Caco-2 (cell line): Measurements from ENCODE around the gene WRAP73. TPM values are rescaled to one million over a fixed set of nuclear protein-coding genes. Genes with fewer than 3 reads are reported as not detected.
A peak's percentile ranks its signal among the peaks of the same experiment; 100 is the strongest.

Source experiments
- BruUV-seq: library from RNA; stranded (reverse); fragments of 400-500 nt; replicated peaks from 2 replicates; lab custom pipeline; 2021; lab: Mats Ljungman, UMichigan
- CTCF ChIA-PET: fragments of 300-600 bp; sonication (Branson Sonifier 250); formaldehyde crosslinking; loops from one replicate; lab custom pipeline; 2022; ENCODE audit warnings: antibody characterized with exemption; lab: Charles Lee
- POLR2A ChIA-PET: fragments of 300-600 bp; sonication (Branson Sonifier 250); formaldehyde crosslinking; loops from one replicate; lab custom pipeline; 2022; ENCODE audit warnings: antibody characterized with exemption; lab: Charles Lee
- DNase-seq, 2 experiments: peaks; one replicate each; pipeline versions ENCODE4 v3.0.0 to v3.0.0-alpha.2; 2020 to 2022
- H3K27me3 ChIP-seq: replicated peaks from 2 replicates; pipeline ENCODE4 v1.6.0; 2011; ENCODE audit warnings: low read length; ENCODE audit not compliant: control insufficient read depth, insufficient read depth
- H3K36me3 ChIP-seq: 2 replicates; pipeline ENCODE4 v1.5.1; 2011; ENCODE audit warnings: low read length; ENCODE audit not compliant: control insufficient read depth, insufficient read depth
- H3K4me1 ChIP-seq: fragments of 250-450 bp; sonication (Bioruptor Pico); 2 replicates; pipeline ENCODE4 v1.5.1; 2020; ENCODE audit warnings: mild to moderate bottlenecking
- H3K4me3 ChIP-seq: 2 replicates; pipeline ENCODE4 v1.5.1; 2011; ENCODE audit warnings: low read depth, mild to moderate bottlenecking, control low read depth, low read length
- H3K9me3 ChIP-seq: fragments of 250-450 bp; sonication (Bioruptor Pico); 2 replicates; pipeline ENCODE4 v1.5.1; 2020; ENCODE audit warnings: mild to moderate bottlenecking, moderate library complexity
- H3K27ac Mint-ChIP-seq: one replicate; pipeline ENCODE4 v1.8.0; 2022; ENCODE audit warnings: mixed read lengths; ENCODE audit not compliant: unreplicated experiment
- H3K27me3 Mint-ChIP-seq: one replicate; pipeline ENCODE4 v1.8.0; 2022; ENCODE audit warnings: mixed read lengths; ENCODE audit not compliant: insufficient read depth, unreplicated experiment
- H3K36me3 Mint-ChIP-seq: one replicate; pipeline ENCODE4 v1.8.0; 2022; ENCODE audit warnings: mild to moderate bottlenecking, mixed read lengths; ENCODE audit not compliant: insufficient read depth, unreplicated experiment
- H3K4me1 Mint-ChIP-seq: one replicate; pipeline ENCODE4 v1.8.0; 2022; ENCODE audit warnings: low read depth, mixed read lengths; ENCODE audit not compliant: unreplicated experiment
- H3K4me3 Mint-ChIP-seq: one replicate; pipeline ENCODE4 v1.8.0; 2022; ENCODE audit warnings: mild to moderate bottlenecking, moderate library complexity, mixed read lengths; ENCODE audit not compliant: unreplicated experiment
- H3K9me3 Mint-ChIP-seq: one replicate; pipeline ENCODE4 v1.8.0; 2022; ENCODE audit warnings: mixed read lengths; ENCODE audit not compliant: unreplicated experiment
- CTCF ChIP-seq, 2 experiments: fragments of 200-600 bp in 1 of 2; IDR thresholded peaks; 1 replicate in 1 of 2; 2 replicates in 1 of 2; pipeline versions ENCODE4 v1.5.1 to v1.8.0; 2011 to 2022; ENCODE audit warnings: antibody characterized with exemption in 1 of 2, control low read depth in 1 of 2, inconsistent platforms in 1 of 2, low read depth in 1 of 2, low read length in 1 of 2, mild to moderate bottlenecking in 1 of 2, moderate library complexity in 1 of 2; ENCODE audit not compliant: insufficient read depth in 1 of 2, severe bottlenecking in 1 of 2, unreplicated experiment in 1 of 2
- intact Hi-C: fragments of 100-400 bp; cut with micrococcal nuclease; formaldehyde crosslinking; loops from one replicate; pipeline ENCODE4 v1.10.0; 2022; ENCODE audit not compliant: unreplicated experiment
- total RNA-seq: library from RNA; stranded (reverse); gene quantifications from 2 replicates; pipeline ENCODE4 v1.2.3, GENCODE V29; 2022

Gene WRAP73
- total RNA-seq, 1 experiment from 2014 or later: 31.6 TPM

DNA sequence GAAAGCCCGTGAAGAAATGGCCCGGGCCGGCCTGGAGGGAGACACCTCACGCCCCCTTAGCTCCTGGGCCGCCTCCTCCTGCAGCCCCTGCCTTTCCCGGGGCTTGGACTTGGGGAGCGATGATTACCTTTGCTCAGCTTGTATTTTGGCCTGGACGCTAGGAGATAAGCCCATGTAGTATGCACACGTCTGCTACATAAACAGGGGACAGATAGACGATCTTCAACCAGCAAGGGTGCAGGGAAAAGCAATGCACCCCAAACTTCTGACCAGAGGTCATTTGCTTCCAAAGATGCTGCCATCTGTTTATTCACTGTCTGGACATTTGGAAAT lies 3.3 kb upstream of the WRAP73 start:
- POLR2A ChIA-PET: no interaction called here
- TF ChIP-seq CTCF (IDR thresholded peaks at IDR 0.05; ENCODE audit: insufficient read depth in 1 of 2, low read depth in 1 of 2, low read length in 1 of 2, severe bottlenecking in 1 of 2, unreplicated experiment in 1 of 2): no peak
- no peaks in the 10 kb centered on the region for H3K27me3 ChIP-seq
- peak overlapping the region; percentile 84 for H3K4me3 ChIP-seq
- H3K36me3 ChIP-seq: no peaks in the 10 kb centered on the region
- peak overlapping the region; percentile 62 for H3K4me3 Mint-ChIP-seq
- intact Hi-C loops: no loop called here
- CTCF ChIA-PET: interaction anchor here (2.2 kb wide), 1 partner anchor 35 kb away, joined by 5 read pairs; no protein-coding TSS in a partner anchor
- peaks cover 10% of the 10 kb centered on the region for H3K36me3 Mint-ChIP-seq
- no peak overlapping the region for H3K27ac Mint-ChIP-seq
- H3K27me3 Mint-ChIP-seq: no peaks in the 10 kb centered on the region
- no peaks in the 10 kb centered on the region for H3K9me3 ChIP-seq
- no peak for DNase-seq
- H3K4me1 Mint-ChIP-seq: no peaks in the 10 kb centered on the region
- H3K9me3 Mint-ChIP-seq: no peaks in the 10 kb centered on the region
- BruUV-seq: TSS peak; percentile 29
- peaks cover 9% of the 10 kb centered on the region; the same call in 1 of the 2 replicates for H3K4me1 ChIP-seq

GRCh38 chr1:3652548-3653285 lies 2.8 kb upstream of the WRAP73 start:
- H3K27ac Mint-ChIP-seq: no peak overlapping the region
- POLR2A ChIA-PET: no interaction called here
- intact Hi-C loops: no loop called here

More at GRCh38 chr1:3652548-3653285, 2.8 kb upstream of the WRAP73 start:
- Histone ChIP-seq H3K4me3 (peak overlapping the region; percentile 84), H3K36me3 (no peaks in the 10 kb centered on the region), H3K4me1 (peaks cover 9% of the 10 kb centered on the region; the same call in 1 of the 2 replicates), H3K27me3 (no peaks in the 10 kb centered on the region), H3K9me3 (no peaks in the 10 kb centered on the region)
- Mint-ChIP-seq H3K36me3 (peaks cover 6% of the 10 kb centered on the region), H3K27me3 (no peaks in the 10 kb centered on the region), H3K4me3 (peak overlapping the region; percentile 62), H3K9me3 (no peaks in the 10 kb centered on the region), H3K4me1 (no peaks in the 10 kb centered on the region)
- no TSS peak for BruUV-seq
- TF ChIP-seq CTCF (IDR thresholded peaks at IDR 0.05; ENCODE audit: insufficient read depth in 1 of 2, low read depth in 1 of 2, low read length in 1 of 2, severe bottlenecking in 1 of 2, unreplicated experiment in 1 of 2): no peak
- DNase-seq: peak; percentile 47 to 51
- CTCF ChIA-PET: interaction anchor here (0.6 to 2.2 kb wide), 2 partner anchors 34 to 166 kb away, joined by 3 to 5 read pairs; no protein-coding TSS in a partner anchor
